ENCODE results near the gene RCAN2.

GRCh38 chr6:46353528-46353927 is 137.7 kb downstream of the RCAN2 start:
- TF ChIP-seq ZFP30 (CRISPR knock-in tag; IDR thresholded peaks at IDR 0.05) (no peak), ZNF70 (CRISPR knock-in tag; IDR thresholded peaks at IDR 0.05) (no peak), CREB5 (CRISPR knock-in tag; IDR thresholded peaks at IDR 0.05; ENCODE audit: low read depth) (no peak), ZC3H10 (CRISPR knock-in tag; IDR thresholded peaks at IDR 0.05) (no peak), PPARA (CRISPR knock-in tag; IDR thresholded peaks at IDR 0.05; ENCODE audit: borderline replicate concordance) (no peak), RARB (CRISPR knock-in tag; IDR thresholded peaks at IDR 0.05) (no peak), ZNF565 (CRISPR knock-in tag; conservative IDR thresholded peaks at IDR 0.05; ENCODE audit: low read depth) (no peak), ARNTL (CRISPR knock-in tag; IDR thresholded peaks at IDR 0.05; ENCODE audit: borderline replicate concordance, low read depth) (no peak)
- TF ChIP-seq, protein P1, sequence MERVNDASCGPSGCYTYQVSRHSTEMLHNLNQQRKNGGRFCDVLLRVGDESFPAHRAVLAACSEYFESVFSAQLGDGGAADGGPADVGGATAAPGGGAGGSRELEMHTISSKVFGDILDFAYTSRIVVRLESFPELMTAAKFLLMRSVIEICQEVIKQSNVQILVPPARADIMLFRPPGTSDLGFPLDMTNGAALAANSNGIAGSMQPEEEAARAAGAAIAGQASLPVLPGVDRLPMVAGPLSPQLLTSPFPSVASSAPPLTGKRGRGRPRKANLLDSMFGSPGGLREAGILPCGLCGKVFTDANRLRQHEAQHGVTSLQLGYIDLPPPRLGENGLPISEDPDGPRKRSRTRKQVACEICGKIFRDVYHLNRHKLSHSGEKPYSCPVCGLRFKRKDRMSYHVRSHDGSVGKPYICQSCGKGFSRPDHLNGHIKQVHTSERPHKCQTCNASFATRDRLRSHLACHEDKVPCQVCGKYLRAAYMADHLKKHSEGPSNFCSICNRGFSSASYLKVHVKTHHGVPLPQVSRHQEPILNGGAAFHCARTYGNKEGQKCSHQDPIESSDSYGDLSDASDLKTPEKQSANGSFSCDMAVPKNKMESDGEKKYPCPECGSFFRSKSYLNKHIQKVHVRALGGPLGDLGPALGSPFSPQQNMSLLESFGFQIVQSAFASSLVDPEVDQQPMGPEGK (CRISPR knock-in tag; IDR thresholded peaks at IDR 0.05; ENCODE audit: borderline replicate concordance): no peak
- TF ChIP-seq, protein P2, sequence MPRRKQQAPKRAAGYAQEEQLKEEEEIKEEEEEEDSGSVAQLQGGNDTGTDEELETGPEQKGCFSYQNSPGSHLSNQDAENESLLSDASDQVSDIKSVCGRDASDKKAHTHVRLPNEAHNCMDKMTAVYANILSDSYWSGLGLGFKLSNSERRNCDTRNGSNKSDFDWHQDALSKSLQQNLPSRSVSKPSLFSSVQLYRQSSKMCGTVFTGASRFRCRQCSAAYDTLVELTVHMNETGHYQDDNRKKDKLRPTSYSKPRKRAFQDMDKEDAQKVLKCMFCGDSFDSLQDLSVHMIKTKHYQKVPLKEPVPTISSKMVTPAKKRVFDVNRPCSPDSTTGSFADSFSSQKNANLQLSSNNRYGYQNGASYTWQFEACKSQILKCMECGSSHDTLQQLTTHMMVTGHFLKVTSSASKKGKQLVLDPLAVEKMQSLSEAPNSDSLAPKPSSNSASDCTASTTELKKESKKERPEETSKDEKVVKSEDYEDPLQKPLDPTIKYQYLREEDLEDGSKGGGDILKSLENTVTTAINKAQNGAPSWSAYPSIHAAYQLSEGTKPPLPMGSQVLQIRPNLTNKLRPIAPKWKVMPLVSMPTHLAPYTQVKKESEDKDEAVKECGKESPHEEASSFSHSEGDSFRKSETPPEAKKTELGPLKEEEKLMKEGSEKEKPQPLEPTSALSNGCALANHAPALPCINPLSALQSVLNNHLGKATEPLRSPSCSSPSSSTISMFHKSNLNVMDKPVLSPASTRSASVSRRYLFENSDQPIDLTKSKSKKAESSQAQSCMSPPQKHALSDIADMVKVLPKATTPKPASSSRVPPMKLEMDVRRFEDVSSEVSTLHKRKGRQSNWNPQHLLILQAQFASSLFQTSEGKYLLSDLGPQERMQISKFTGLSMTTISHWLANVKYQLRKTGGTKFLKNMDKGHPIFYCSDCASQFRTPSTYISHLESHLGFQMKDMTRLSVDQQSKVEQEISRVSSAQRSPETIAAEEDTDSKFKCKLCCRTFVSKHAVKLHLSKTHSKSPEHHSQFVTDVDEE (CRISPR knock-in tag; IDR thresholded peaks at IDR 0.05): no peak

All from SK-N-SH treated with all-trans-retinoic acid at 6 μM for 48 hours (cell line).